GM12873 (cell line): ENCODE measurements around the gene PRR29.

Source experiments
- TF ChIP-seq, protein P1 (sequence below): IDR thresholded peaks from 2 replicates; pipeline ENCODE4 v1.5.1; 2012; ENCODE audit warnings: low read depth, mild to moderate bottlenecking, moderate library complexity, low read length, control low read depth; ENCODE audit not compliant: insufficient read depth; ENCODE audit errors: missing control alignments

PRR29 gene

GRCh38 chr17:63999680-64000531 is 1.8 kb downstream of the PRR29 start:
- TF ChIP-seq, protein P1, sequence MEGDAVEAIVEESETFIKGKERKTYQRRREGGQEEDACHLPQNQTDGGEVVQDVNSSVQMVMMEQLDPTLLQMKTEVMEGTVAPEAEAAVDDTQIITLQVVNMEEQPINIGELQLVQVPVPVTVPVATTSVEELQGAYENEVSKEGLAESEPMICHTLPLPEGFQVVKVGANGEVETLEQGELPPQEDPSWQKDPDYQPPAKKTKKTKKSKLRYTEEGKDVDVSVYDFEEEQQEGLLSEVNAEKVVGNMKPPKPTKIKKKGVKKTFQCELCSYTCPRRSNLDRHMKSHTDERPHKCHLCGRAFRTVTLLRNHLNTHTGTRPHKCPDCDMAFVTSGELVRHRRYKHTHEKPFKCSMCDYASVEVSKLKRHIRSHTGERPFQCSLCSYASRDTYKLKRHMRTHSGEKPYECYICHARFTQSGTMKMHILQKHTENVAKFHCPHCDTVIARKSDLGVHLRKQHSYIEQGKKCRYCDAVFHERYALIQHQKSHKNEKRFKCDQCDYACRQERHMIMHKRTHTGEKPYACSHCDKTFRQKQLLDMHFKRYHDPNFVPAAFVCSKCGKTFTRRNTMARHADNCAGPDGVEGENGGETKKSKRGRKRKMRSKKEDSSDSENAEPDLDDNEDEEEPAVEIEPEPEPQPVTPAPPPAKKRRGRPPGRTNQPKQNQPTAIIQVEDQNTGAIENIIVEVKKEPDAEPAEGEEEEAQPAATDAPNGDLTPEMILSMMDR, result no peak

GRCh38 chr17:64001091-64001579 is 3.0 kb downstream of the PRR29 start:
- TF ChIP-seq, protein P1, result no peak

DNA sequence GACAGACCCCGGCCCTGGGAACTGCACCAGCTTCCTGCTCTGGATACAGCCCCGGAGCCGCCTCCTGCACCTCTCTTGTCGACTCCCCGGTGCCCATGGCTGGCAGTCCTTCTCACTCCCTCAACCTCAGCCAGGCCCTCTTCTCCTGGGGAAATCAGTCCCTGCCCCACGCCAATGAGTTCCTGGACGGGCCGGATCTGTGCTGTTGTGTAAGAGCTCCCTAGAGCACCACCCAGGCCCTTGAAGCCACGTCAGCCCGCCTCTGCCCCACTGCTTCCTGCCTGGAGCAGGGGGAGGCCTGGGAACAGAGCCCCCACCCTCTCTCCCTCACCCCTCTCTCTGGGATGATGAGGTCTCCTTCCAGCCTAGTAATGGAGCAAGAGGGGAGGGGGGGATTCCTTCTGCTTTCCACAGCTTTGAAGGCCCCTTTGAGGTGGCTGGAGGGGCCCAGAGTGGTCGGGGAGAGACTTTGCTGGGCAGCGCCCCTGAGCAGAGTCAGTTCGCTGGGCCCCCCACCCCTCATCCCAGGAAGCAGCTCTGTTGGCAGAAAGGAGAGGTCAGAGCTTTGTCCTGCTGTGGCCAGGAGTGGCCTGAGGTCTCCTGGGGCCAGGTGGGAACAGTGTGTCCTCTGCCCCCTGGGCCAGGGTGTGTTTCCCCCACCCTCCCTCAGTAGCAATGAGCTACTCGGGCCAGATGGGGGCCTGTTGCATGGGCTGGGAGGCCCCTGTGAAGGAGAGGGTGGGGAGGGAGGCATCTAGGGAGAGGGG is 3.8 kb downstream of the PRR29 start:
- TF ChIP-seq, protein P1, result no peak

DNA sequence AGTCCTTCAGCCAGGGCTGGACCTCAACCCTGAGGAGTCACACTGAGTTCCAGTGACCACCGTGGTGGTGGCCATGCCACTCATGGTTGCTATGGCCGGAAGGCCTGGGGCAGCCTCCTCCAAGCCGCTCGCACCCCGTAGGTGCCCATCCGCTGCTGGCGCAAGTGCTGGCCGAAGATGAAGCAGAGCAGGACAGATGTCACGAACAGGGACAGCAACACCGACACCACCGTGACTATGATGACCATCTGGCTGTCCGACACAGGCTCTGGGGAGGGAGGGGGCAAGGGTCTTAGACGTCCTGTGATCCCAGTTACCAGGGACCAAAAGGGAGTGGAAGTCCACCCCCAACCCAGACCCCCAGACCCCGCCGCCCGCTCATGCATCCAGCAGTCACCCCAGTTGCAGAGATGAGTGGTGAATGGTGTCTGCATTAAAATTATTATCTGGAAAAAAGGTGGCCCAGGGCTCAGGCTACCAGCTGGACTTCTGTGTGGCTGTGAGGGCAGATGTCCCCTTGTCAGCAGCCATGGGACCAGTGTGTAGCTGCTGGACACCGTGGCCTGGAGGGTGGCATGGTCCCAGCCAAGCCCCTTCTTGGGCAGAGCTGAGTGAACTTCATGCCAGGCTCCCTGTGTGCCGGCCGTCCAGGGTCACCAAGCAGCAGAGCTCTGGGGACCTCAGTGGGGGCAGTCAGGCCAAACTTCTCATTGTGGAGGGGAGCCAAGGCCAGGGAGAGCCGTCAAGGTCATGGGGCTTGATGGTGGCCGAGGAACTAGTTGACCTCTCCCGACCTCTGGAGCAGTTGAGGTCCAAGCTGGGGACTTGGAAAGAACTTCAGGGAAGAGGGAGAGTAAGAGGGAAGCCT is 4.7 kb downstream of the PRR29 start:
- TF ChIP-seq, protein P1, result no peak

- TF ChIP-seq, protein P1, result no peak
Observed at GRCh38 chr17:64003526-64004121, 5.5 kb downstream of the PRR29 start.

DNA sequence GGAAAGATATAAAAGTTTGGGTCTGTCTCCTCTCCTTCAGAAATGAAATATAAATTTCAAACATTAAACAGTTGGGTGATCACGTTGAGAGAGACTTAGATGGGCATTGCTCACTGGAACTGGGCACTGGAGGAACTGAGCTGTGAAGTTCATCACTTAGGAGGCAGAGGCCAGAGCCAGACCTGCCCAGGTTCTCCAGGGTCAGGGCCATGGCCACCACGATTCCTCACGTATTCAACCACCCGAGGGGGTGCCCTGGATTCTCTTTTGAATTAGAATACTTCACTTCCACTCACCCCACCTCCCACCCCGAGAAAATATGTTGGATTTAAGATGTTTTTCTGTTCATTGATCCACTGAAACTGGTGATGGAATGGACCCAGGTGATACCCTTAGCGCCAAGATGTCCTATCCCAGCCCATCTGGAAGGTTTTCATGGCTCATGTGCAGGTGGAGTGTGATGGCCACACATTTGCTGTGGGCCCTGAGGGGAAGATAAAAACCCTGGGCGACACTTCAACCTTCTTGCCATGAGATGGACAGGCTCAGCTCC is 6.1 kb downstream of the PRR29 start:
- TF ChIP-seq, protein P1, result no peak
